Coronary artery (tissue), 2 donors: ENCODE results near the gene CLPTM1L.

ENCODE experiments used
- DNase-seq: peaks from one replicate; pipeline ENCODE4 v3.0.0-alpha.2; 2017; ENCODE audit warnings: low spot score
- H3K27ac ChIP-seq, 2 donors: fragments of 200-600 bp; sonication (generic); one replicate each; pipeline ENCODE4 v1.5.1; 2016 to 2019
- H3K4me3 ChIP-seq: fragments of 200-600 bp; sonication (generic); 2 replicates; pipeline ENCODE4 v1.5.1; 2016; ENCODE audit warnings: mild to moderate bottlenecking, moderate library complexity
- CTCF ChIP-seq: fragments of 200-600 bp; sonication (generic); IDR thresholded peaks from one replicate; pipeline ENCODE4 v1.5.1; 2019; ENCODE audit warnings: antibody characterized with exemption

Gene CLPTM1L

GRCh38 chr5:1323803-1324173 lies 21.1 kb downstream of the CLPTM1L start:
- Histone ChIP-seq H3K27ac (no peak overlapping the region), H3K4me3 (no peak overlapping the region)
- TF ChIP-seq CTCF = no peak
- DNase-seq = peak; percentile 61

- DNase-seq = peak; percentile 69
- Histone ChIP-seq H3K27ac (no peak overlapping the region), H3K4me3 (no peak overlapping the region)
- TF ChIP-seq CTCF = no peak
These were observed 21.7 kb downstream of the CLPTM1L start for GRCh38 chr5:1322955-1323802.

- DNase-seq = peak; percentile 64
- no peak for TF ChIP-seq CTCF
- Histone ChIP-seq H3K4me3 (no peak overlapping the region), H3K27ac (no peak overlapping the region)
These were observed 22.6 kb downstream of the CLPTM1L start for GRCh38 chr5:1322036-1322900.

GRCh38 chr5:1321576-1321975 lies 23.3 kb downstream of the CLPTM1L start:
- TF ChIP-seq CTCF = no peak
- Histone ChIP-seq H3K4me3 (no peak overlapping the region), H3K27ac (no peak overlapping the region)
- peak; percentile 50 for DNase-seq

- no peak for TF ChIP-seq CTCF
- no peak overlapping the region for H3K27ac ChIP-seq
- DNase-seq = peak; percentile 35
These were observed 24.2 kb downstream of the CLPTM1L start for GRCh38 chr5:1320436-1321344.

GRCh38 chr5:1319436-1320256 lies 25.3 kb downstream of the CLPTM1L start:
- no peak for TF ChIP-seq CTCF
- H3K27ac ChIP-seq = no peak overlapping the region
- peak; percentile 69 for DNase-seq
- no peak overlapping the region for H3K4me3 ChIP-seq

More at GRCh38 chr5:1320436-1321344, 24.2 kb downstream of the CLPTM1L start:
- no peak overlapping the region for H3K4me3 ChIP-seq
